ENCODE results near the gene BATF3.
"Not testable (repeated sequence)": the region's sequence is repeated elsewhere in the genome, so short reads cannot be mapped to it uniquely, and the experiment has no call there.

The BATF3 gene

GRCh38 chr1:212640223-212640878 lies 59.3 kb downstream of the BATF3 start:
- no peak for TF ChIP-seq CTCF (IDR thresholded peaks at IDR 0.05; ENCODE audit: low read depth, low read length, missing control alignments)
- no peak overlapping the region for H3K4me3 ChIP-seq (ENCODE audit: low read depth, low read length)
- no peak for DNase-seq (ENCODE audit: low read depth)

- DNase-seq (ENCODE audit: low read depth); H3K4me3 ChIP-seq (ENCODE audit: low read depth, low read length): not testable (repeated sequence)
Measured at GRCh38 chr1:212639524-212639923, 60.1 kb downstream of the BATF3 start.

GRCh38 chr1:212638492-212639151 lies 61.0 kb downstream of the BATF3 start:
- no peak for DNase-seq (ENCODE audit: low read depth)
- no peak for TF ChIP-seq CTCF (IDR thresholded peaks at IDR 0.05; ENCODE audit: low read depth, low read length, missing control alignments)
- H3K4me3 ChIP-seq (ENCODE audit: low read depth, low read length), result no peak overlapping the region

- TF ChIP-seq CTCF (IDR thresholded peaks at IDR 0.05; ENCODE audit: low read depth, low read length, missing control alignments), result no peak
- no peak for DNase-seq (ENCODE audit: low read depth)
- no peak overlapping the region for H3K4me3 ChIP-seq (ENCODE audit: low read depth, low read length)
Measured at GRCh38 chr1:212637902-212638301, 61.7 kb downstream of the BATF3 start.
